ENCODE measurements around the gene MDM1. TPM values are rescaled to one million over a fixed set of nuclear protein-coding genes. Genes with fewer than 3 reads are reported as not detected.

Gene MDM1
- total and polyA plus RNA-seq, 2 of the 13 experiments (the other 11 are each of a cell fraction or from before 2014, with no cell fraction given): 4.6 to 15.2 TPM

DNA sequence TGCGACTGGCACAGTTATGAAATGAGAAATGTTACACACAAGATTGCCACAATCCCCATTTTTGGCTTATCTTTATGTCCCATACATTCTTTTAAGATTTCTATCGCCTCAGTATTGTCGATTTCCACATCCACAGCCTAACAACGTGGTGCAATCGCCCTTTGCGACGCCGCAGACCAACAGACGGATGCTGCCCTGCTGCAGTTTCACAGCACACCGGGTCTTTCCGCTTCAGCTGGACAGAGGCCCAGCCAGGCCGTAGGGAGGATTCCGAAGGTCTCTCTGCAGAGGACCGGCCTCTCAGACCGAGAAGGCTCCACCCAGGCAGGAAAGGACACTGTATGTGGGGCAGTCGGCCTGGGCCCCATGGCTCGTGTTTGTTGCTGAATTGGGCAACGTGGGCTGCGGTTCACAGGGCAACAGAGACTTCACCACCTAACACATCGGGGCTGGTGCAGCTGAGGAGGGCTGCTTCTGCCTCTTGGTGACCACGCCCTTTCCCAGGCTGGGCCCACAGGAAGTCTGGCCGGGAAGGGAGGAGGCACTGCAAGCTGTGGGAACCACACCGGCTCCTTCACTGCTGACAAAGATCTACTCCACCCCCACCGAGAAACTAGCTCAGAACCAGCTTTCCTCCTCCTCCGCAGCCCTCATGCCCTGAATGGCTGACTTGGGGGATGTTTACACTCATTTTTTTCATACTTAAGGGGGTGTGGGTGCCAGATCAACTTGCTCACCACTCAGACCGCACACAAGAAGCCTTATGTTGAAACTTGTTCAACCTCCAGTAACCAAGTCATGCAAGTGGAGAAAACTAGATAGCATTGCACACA lies 32.9 kb upstream of the MDM1 start (continued):
- TF ChIP-seq, protein P1, sequence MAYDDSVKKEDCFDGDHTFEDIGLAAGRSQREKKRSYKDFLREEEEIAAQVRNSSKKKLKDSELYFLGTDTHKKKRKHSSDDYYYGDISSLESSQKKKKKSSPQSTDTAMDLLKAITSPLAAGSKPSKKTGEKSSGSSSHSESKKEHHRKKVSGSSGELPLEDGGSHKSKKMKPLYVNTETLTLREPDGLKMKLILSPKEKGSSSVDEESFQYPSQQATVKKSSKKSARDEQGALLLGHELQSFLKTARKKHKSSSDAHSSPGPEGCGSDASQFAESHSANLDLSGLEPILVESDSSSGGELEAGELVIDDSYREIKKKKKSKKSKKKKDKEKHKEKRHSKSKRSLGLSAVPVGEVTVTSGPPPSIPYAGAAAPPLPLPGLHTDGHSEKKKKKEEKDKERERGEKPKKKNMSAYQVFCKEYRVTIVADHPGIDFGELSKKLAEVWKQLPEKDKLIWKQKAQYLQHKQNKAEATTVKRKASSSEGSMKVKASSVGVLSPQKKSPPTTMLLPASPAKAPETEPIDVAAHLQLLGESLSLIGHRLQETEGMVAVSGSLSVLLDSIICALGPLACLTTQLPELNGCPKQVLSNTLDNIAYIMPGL (CRISPR knock-in tag; IDR thresholded peaks at IDR 0.05; ENCODE audit: borderline replicate concordance in 1 of 2, low read depth in 1 of 2): peak in 1 of 2 experiments; percentile 71; a peak in 2 of 4 replicates
- TF ChIP-seq ZBTB34 (CRISPR knock-in tag; IDR thresholded peaks at IDR 0.05): peak; percentile 61; the same call in 1 of the 2 replicates
- TF ChIP-seq, protein P2, sequence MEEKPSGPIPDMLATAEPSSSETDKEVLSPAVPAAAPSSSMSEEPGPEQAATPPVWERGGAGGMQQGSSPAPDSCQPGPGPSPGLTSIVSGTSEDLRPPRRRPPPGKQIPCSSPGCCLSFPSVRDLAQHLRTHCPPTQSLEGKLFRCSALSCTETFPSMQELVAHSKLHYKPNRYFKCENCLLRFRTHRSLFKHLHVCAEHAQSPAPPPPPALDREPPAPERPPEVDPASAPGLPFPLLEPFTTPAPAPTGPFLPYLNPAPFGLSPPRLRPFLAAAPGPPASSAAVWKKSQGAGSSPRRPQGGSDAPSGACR (CRISPR knock-in tag; IDR thresholded peaks at IDR 0.05): no peak
- TF ChIP-seq WIZ (CRISPR knock-in tag; IDR thresholded peaks at IDR 0.05): peak; percentile 71; the same call in 1 of the 2 replicates
- TF ChIP-seq, protein P3, sequence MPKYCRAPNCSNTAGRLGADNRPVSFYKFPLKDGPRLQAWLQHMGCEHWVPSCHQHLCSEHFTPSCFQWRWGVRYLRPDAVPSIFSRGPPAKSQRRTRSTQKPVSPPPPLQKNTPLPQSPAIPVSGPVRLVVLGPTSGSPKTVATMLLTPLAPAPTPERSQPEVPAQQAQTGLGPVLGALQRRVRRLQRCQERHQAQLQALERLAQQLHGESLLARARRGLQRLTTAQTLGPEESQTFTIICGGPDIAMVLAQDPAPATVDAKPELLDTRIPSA (CRISPR knock-in tag; IDR thresholded peaks at IDR 0.05; ENCODE audit: borderline replicate concordance): no peak
- no peak for TF ChIP-seq STAG1 (CRISPR knock-in tag; IDR thresholded peaks at IDR 0.05)
